GM23338 (cell line): ENCODE data around the gene ZNF519.

ENCODE experiments used
- CTCF ChIP-seq, 2 experiments: fragments of 200-600 bp in 1 of 2; sonication (generic) in 1 of 2; conservative IDR thresholded peaks; 2 replicates each; pipeline versions ENCODE4 v1.5.1 to v1.6.1; 2016 to 2017; ENCODE audit warnings: antibody characterized with exemption in 2 of 2, low read depth in 2 of 2, mild to moderate bottlenecking in 2 of 2, moderate library complexity in 1 of 2
- EZH2 ChIP-seq: fragments of 200-600 bp; sonication (generic); IDR thresholded peaks from one replicate; pipeline ENCODE4 v1.8.0; 2017; ENCODE audit warnings: antibody characterized with exemption, mild to moderate bottlenecking, low read depth; ENCODE audit not compliant: unreplicated experiment

- no peak for TF ChIP-seq CTCF (conservative IDR thresholded peaks at IDR 0.05; ENCODE audit: low read depth in 2 of 2)
- TF ChIP-seq EZH2 = no peak
Observed at GRCh38 chr18:14089191-14089590, 43.0 kb downstream of the ZNF519 start.
